Fibroblast of peridontal ligament (primary cell): Measurements from ENCODE around the gene CCDC188.

ENCODE experiments used
- DNase-seq: peaks from one replicate; pipeline ENCODE4 v3.0.0-alpha.2; 2010; ENCODE audit errors: extremely low read depth

Gene CCDC188

GRCh38 chr22:20150381-20151275 lies at the start of gene CCDC188:
Gene CCDC188, minus strand, starts transcription at chr22:20151055. Its CDS starts 69 bp downstream, at chr22:20150986.
- DNase-seq, result no peak

- no peak for DNase-seq
These were observed 49.1 kb upstream of the CCDC188 start for GRCh38 chr22:20199906-20200305.

- DNase-seq, result no peak
These were observed 48.6 kb upstream of the CCDC188 start for GRCh38 chr22:20199413-20199842.

GRCh38 chr22:20198557-20199319 lies 47.9 kb upstream of the CCDC188 start:
- no peak for DNase-seq

- no peak for DNase-seq
These were observed 46.7 kb upstream of the CCDC188 start for GRCh38 chr22:20197407-20198030.

- no peak for DNase-seq
These were observed 45.4 kb upstream of the CCDC188 start for GRCh38 chr22:20196094-20196842.

- DNase-seq, result no peak
These were observed 44.1 kb upstream of the CCDC188 start for GRCh38 chr22:20194681-20195593.

GRCh38 chr22:20193761-20194494 lies 43.1 kb upstream of the CCDC188 start:
- no peak for DNase-seq

GRCh38 chr22:20192972-20193760 lies 42.3 kb upstream of the CCDC188 start:
- DNase-seq, result no peak

GRCh38 chr22:20192293-20192971 lies 41.6 kb upstream of the CCDC188 start:
- no peak for DNase-seq

- no peak for DNase-seq
These were observed 40.9 kb upstream of the CCDC188 start for GRCh38 chr22:20191803-20192202.

GRCh38 chr22:20191000-20191515 lies 40.2 kb upstream of the CCDC188 start:
- no peak for DNase-seq

- no peak for DNase-seq
These were observed 37.7 kb upstream of the CCDC188 start for GRCh38 chr22:20188567-20188877.

- DNase-seq, result no peak
These were observed 37.1 kb upstream of the CCDC188 start for GRCh38 chr22:20187777-20188566.

- no peak for DNase-seq
These were observed 36.2 kb upstream of the CCDC188 start for GRCh38 chr22:20186871-20187546.

- no peak for DNase-seq
These were observed 35.5 kb upstream of the CCDC188 start for GRCh38 chr22:20186183-20186870.
